Measurements from ENCODE around the gene TGFB2.

The TGFB2 gene

GRCh38 chr1:218488986-218489385, 143.8 kb downstream of the TGFB2 start:
- H3K27ac ChIP-seq (ENCODE audit: low read length): no peak overlapping the region
- H3K36me3 ChIP-seq (ENCODE audit: control insufficient read depth in 2 of 2, insufficient read depth in 2 of 2, low read length in 2 of 2): no peaks in the 10 kb centered on the region
- H3K9ac ChIP-seq (ENCODE audit: low read length in 2 of 2): no peak overlapping the region
- H3K4me1 ChIP-seq (ENCODE audit: control insufficient read depth, insufficient read depth, low read length): no peaks in the 10 kb centered on the region
- no peak overlapping the region for H3K4me3 ChIP-seq (ENCODE audit: low read length in 2 of 2)
- H3K27me3 ChIP-seq (ENCODE audit: control insufficient read depth in 1 of 2, insufficient read depth in 2 of 2, low read length in 2 of 2): no peaks in the 10 kb centered on the region
- H3K9me3 ChIP-seq (ENCODE audit: control insufficient read depth in 2 of 2, low read length in 2 of 2): no peaks in the 10 kb centered on the region

- Histone ChIP-seq H3K27ac (ENCODE audit: low read length) (no peak overlapping the region), H3K4me1 (ENCODE audit: control insufficient read depth, insufficient read depth, low read length) (no peaks in the 10 kb centered on the region), H3K9ac (ENCODE audit: low read length in 2 of 2) (no peak overlapping the region), H3K36me3 (ENCODE audit: control insufficient read depth in 2 of 2, insufficient read depth in 2 of 2, low read length in 2 of 2) (no peaks in the 10 kb centered on the region), H3K4me3 (ENCODE audit: low read length in 2 of 2) (no peak overlapping the region), H3K27me3 (ENCODE audit: control insufficient read depth in 1 of 2, insufficient read depth in 2 of 2, low read length in 2 of 2) (no peaks in the 10 kb centered on the region), H3K9me3 (ENCODE audit: control insufficient read depth in 2 of 2, low read length in 2 of 2) (no peaks in the 10 kb centered on the region)
Measured at GRCh38 chr1:218490406-218490922, 145.3 kb downstream of the TGFB2 start.

- no peaks in the 10 kb centered on the region for H3K9me3 ChIP-seq (ENCODE audit: control insufficient read depth in 2 of 2, low read length in 2 of 2)
- H3K27ac ChIP-seq (ENCODE audit: low read length): no peak overlapping the region
- H3K36me3 ChIP-seq (ENCODE audit: control insufficient read depth in 2 of 2, insufficient read depth in 2 of 2, low read length in 2 of 2): no peaks in the 10 kb centered on the region
- peaks cover 2% of the 10 kb centered on the region for H3K4me1 ChIP-seq (ENCODE audit: control insufficient read depth, insufficient read depth, low read length)
- no peak overlapping the region for H3K9ac ChIP-seq (ENCODE audit: low read length in 2 of 2)
- H3K4me3 ChIP-seq (ENCODE audit: low read length in 2 of 2): no peak overlapping the region
- H3K27me3 ChIP-seq (ENCODE audit: control insufficient read depth in 1 of 2, insufficient read depth in 2 of 2, low read length in 2 of 2): no peaks in the 10 kb centered on the region
Measured at GRCh38 chr1:218492874-218493273, 147.7 kb downstream of the TGFB2 start.

- Histone ChIP-seq H3K4me1 (ENCODE audit: control insufficient read depth, insufficient read depth, low read length) (peaks cover 8% of the 10 kb centered on the region), H3K36me3 (ENCODE audit: control insufficient read depth in 2 of 2, insufficient read depth in 2 of 2, low read length in 2 of 2) (no peaks in the 10 kb centered on the region), H3K27ac (ENCODE audit: low read length) (no peak overlapping the region), H3K9ac (ENCODE audit: low read length in 2 of 2) (no peak overlapping the region), H3K9me3 (ENCODE audit: control insufficient read depth in 2 of 2, low read length in 2 of 2) (no peaks in the 10 kb centered on the region), H3K4me3 (ENCODE audit: low read length in 2 of 2) (no peak overlapping the region), H3K27me3 (ENCODE audit: control insufficient read depth in 1 of 2, insufficient read depth in 2 of 2, low read length in 2 of 2) (no peaks in the 10 kb centered on the region)
Measured at GRCh38 chr1:218493986-218494385, 148.8 kb downstream of the TGFB2 start.
